Caco-2 (cell line): Measurements from ENCODE around the gene HES1. TPM values are rescaled to one million over a fixed set of nuclear protein-coding genes. Genes with fewer than 3 reads are reported as not detected.

Experiments used
- BruUV-seq: library from RNA; stranded (reverse); fragments of 400-500 nt; replicated peaks from 2 replicates; lab custom pipeline; 2021; lab: Mats Ljungman, UMichigan
- CTCF ChIA-PET: fragments of 300-600 bp; sonication (Branson Sonifier 250); formaldehyde crosslinking; loops from one replicate; lab custom pipeline; 2022; ENCODE audit warnings: antibody characterized with exemption; lab: Charles Lee
- POLR2A ChIA-PET: fragments of 300-600 bp; sonication (Branson Sonifier 250); formaldehyde crosslinking; loops from one replicate; lab custom pipeline; 2022; ENCODE audit warnings: antibody characterized with exemption; lab: Charles Lee
- DNase-seq, 2 experiments: peaks; one replicate each; pipeline versions ENCODE4 v3.0.0 to v3.0.0-alpha.2; 2020 to 2022
- H3K27me3 ChIP-seq: replicated peaks from 2 replicates; pipeline ENCODE4 v1.6.0; 2011; ENCODE audit warnings: low read length; ENCODE audit not compliant: control insufficient read depth, insufficient read depth
- H3K36me3 ChIP-seq: 2 replicates; pipeline ENCODE4 v1.5.1; 2011; ENCODE audit warnings: low read length; ENCODE audit not compliant: control insufficient read depth, insufficient read depth
- H3K4me1 ChIP-seq: fragments of 250-450 bp; sonication (Bioruptor Pico); 2 replicates; pipeline ENCODE4 v1.5.1; 2020; ENCODE audit warnings: mild to moderate bottlenecking
- H3K4me3 ChIP-seq: 2 replicates; pipeline ENCODE4 v1.5.1; 2011; ENCODE audit warnings: low read depth, mild to moderate bottlenecking, control low read depth, low read length
- H3K9me3 ChIP-seq: fragments of 250-450 bp; sonication (Bioruptor Pico); 2 replicates; pipeline ENCODE4 v1.5.1; 2020; ENCODE audit warnings: mild to moderate bottlenecking, moderate library complexity
- H3K27ac Mint-ChIP-seq: one replicate; pipeline ENCODE4 v1.8.0; 2022; ENCODE audit warnings: mixed read lengths; ENCODE audit not compliant: unreplicated experiment
- H3K27me3 Mint-ChIP-seq: one replicate; pipeline ENCODE4 v1.8.0; 2022; ENCODE audit warnings: mixed read lengths; ENCODE audit not compliant: insufficient read depth, unreplicated experiment
- H3K36me3 Mint-ChIP-seq: one replicate; pipeline ENCODE4 v1.8.0; 2022; ENCODE audit warnings: mild to moderate bottlenecking, mixed read lengths; ENCODE audit not compliant: insufficient read depth, unreplicated experiment
- H3K4me1 Mint-ChIP-seq: one replicate; pipeline ENCODE4 v1.8.0; 2022; ENCODE audit warnings: low read depth, mixed read lengths; ENCODE audit not compliant: unreplicated experiment
- H3K4me3 Mint-ChIP-seq: one replicate; pipeline ENCODE4 v1.8.0; 2022; ENCODE audit warnings: mild to moderate bottlenecking, moderate library complexity, mixed read lengths; ENCODE audit not compliant: unreplicated experiment
- H3K9me3 Mint-ChIP-seq: one replicate; pipeline ENCODE4 v1.8.0; 2022; ENCODE audit warnings: mixed read lengths; ENCODE audit not compliant: unreplicated experiment
- intact Hi-C: fragments of 100-400 bp; cut with micrococcal nuclease; formaldehyde crosslinking; loops from one replicate; pipeline ENCODE4 v1.10.0; 2022; ENCODE audit not compliant: unreplicated experiment
- total RNA-seq: library from RNA; stranded (reverse); gene quantifications from 2 replicates; pipeline ENCODE4 v1.2.3, GENCODE V29; 2022
- TF ChIP-seq, protein P1 (sequence below), 2 experiments: fragments of 200-600 bp in 1 of 2; IDR thresholded peaks; 1 replicate in 1 of 2; 2 replicates in 1 of 2; pipeline versions ENCODE4 v1.5.1 to v1.8.0; 2011 to 2022; ENCODE audit warnings: antibody characterized with exemption in 1 of 2, control low read depth in 1 of 2, inconsistent platforms in 1 of 2, low read depth in 1 of 2, low read length in 1 of 2, mild to moderate bottlenecking in 1 of 2, moderate library complexity in 1 of 2; ENCODE audit not compliant: insufficient read depth in 1 of 2, severe bottlenecking in 1 of 2, unreplicated experiment in 1 of 2

Gene HES1
- total RNA-seq, 1 experiment from 2014 or later, result 123 TPM

DNA sequence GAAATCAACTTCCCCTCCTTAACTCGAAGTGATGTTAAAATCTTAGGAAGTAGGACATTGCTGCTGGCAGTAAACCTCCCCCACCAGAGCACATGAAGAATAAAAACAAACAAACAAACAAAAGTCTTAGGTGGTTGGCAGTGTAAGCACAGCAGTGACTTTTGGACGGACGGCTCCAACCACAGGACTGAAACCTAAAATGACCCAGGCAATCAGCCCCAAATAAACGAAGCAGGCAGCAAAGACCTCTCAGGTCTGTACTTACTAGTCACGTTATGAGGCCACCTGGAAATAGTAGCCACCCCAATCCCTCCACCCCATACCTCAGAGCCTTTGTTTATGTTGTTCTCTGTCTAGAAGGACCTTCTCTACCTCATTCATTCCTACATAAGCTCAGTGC lies 33.5 kb upstream of the HES1 start:
- H3K36me3 ChIP-seq, result no peaks in the 10 kb centered on the region
- intact Hi-C loops, result no loop called here
- H3K36me3 Mint-ChIP-seq, result no peaks in the 10 kb centered on the region
- no peaks in the 10 kb centered on the region for H3K27me3 Mint-ChIP-seq
- H3K27ac Mint-ChIP-seq, result peak overlapping the region; percentile 35
- BruUV-seq, result no TSS peak
- H3K27me3 ChIP-seq, result no peaks in the 10 kb centered on the region
- POLR2A ChIA-PET, result interaction anchor here (1.3 kb wide), 1 partner anchor 33 kb away, joined by 10 read pairs; the partner anchor contains the start of gene HES1
- no peaks in the 10 kb centered on the region for H3K9me3 Mint-ChIP-seq
- no peaks in the 10 kb centered on the region for H3K9me3 ChIP-seq
- no peak overlapping the region for H3K4me3 Mint-ChIP-seq
- H3K4me3 ChIP-seq, result no peak overlapping the region
- peaks cover 63% of the 10 kb centered on the region for H3K4me1 ChIP-seq
- TF ChIP-seq, protein P1, sequence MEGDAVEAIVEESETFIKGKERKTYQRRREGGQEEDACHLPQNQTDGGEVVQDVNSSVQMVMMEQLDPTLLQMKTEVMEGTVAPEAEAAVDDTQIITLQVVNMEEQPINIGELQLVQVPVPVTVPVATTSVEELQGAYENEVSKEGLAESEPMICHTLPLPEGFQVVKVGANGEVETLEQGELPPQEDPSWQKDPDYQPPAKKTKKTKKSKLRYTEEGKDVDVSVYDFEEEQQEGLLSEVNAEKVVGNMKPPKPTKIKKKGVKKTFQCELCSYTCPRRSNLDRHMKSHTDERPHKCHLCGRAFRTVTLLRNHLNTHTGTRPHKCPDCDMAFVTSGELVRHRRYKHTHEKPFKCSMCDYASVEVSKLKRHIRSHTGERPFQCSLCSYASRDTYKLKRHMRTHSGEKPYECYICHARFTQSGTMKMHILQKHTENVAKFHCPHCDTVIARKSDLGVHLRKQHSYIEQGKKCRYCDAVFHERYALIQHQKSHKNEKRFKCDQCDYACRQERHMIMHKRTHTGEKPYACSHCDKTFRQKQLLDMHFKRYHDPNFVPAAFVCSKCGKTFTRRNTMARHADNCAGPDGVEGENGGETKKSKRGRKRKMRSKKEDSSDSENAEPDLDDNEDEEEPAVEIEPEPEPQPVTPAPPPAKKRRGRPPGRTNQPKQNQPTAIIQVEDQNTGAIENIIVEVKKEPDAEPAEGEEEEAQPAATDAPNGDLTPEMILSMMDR (IDR thresholded peaks at IDR 0.05; ENCODE audit: insufficient read depth in 1 of 2, low read depth in 1 of 2, low read length in 1 of 2, severe bottlenecking in 1 of 2, unreplicated experiment in 1 of 2), result no peak
- CTCF ChIA-PET, result no interaction called here
- peaks cover 72% of the 10 kb centered on the region for H3K4me1 Mint-ChIP-seq
- DNase-seq, result no peak

DNA sequence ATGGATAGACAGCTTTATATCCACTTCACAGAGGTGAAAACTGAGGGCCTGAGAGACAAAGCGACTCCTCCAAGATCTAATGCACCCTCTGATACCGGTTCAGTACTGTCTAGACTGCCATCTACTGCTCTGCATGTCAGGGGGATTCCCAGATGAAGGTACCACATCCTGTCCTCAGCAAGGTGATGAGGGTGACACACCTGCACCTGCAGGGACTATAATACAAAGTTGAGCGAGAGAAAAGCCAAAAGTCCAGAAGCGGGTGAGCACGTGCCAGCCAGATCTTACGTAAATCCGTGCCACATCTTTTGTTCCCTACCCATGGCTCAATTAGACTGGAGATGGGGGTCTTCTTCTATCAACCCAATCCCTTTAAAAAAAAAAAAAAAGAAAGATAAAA lies 32.4 kb upstream of the HES1 start:
- H3K9me3 Mint-ChIP-seq, result no peaks in the 10 kb centered on the region
- CTCF ChIA-PET, result interaction anchor here (0.6 kb wide), 2 partner anchors 133 to 231 kb away, joined by 3 read pairs; no protein-coding TSS in a partner anchor

DNA sequence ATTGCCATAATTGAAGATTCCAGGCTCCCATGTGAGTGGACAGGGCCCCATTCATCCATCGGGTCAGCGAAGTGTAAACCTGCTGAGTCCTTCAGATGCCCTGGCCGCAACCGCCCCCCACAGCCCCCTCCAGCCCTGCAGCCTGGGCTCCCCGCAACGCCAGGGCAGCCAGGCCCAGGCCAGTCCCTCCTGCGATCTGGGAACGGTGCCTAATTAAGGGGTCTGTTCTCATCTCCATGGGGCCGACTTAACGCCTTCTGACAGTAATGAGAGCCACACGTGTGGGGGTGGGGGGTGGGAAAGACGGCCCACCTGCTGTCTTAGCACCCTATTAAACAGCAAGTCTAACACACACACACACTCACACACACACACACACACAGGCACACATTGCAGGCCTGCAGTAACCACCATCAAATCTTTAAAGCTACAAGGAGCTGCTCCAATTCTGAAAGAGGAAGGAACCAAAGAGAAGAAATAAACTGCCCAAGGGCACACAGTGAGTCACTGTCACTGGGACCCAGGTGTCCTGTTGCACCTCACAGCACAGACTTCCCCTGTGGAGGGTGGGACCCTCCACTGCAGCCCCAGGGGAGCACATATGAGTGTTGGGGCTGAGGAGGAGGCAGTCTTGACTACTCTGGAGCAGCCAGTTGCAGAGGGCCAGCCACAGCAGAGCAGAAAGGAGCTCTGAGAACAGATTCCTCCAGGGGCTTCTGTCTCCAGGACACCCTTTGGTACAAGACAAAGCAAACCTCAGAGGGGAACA lies 31.8 kb upstream of the HES1 start:
- no peaks in the 10 kb centered on the region for H3K36me3 ChIP-seq
- CTCF ChIA-PET, result interaction anchor here (0.6 kb wide), 1 partner anchor 134 kb away, joined by 3 read pairs; no protein-coding TSS in a partner anchor
- H3K9me3 Mint-ChIP-seq, result no peaks in the 10 kb centered on the region
- peaks cover 53% of the 10 kb centered on the region for H3K4me1 ChIP-seq
- H3K4me3 Mint-ChIP-seq, result no peak overlapping the region
- H3K4me3 ChIP-seq, result no peak overlapping the region
- H3K4me1 Mint-ChIP-seq, result peaks cover 69% of the 10 kb centered on the region
- DNase-seq, result no peak
- intact Hi-C loops, result no loop called here
- H3K36me3 Mint-ChIP-seq, result no peaks in the 10 kb centered on the region
- H3K27me3 ChIP-seq, result no peaks in the 10 kb centered on the region
- POLR2A ChIA-PET, result interaction anchor here (0.6 to 1.0 kb wide), 3 partner anchors 9 to 193 kb away, joined by 3 to 5 read pairs (median 4); no protein-coding TSS in a partner anchor
- TF ChIP-seq, protein P1 (IDR thresholded peaks at IDR 0.05; ENCODE audit: insufficient read depth in 1 of 2, low read depth in 1 of 2, low read length in 1 of 2, severe bottlenecking in 1 of 2, unreplicated experiment in 1 of 2), result no peak
- H3K9me3 ChIP-seq, result no peaks in the 10 kb centered on the region
- H3K27ac Mint-ChIP-seq, result no peak overlapping the region
- H3K27me3 Mint-ChIP-seq, result no peaks in the 10 kb centered on the region
- no TSS peak for BruUV-seq

More for the DNA sequence above, 32.4 kb upstream of the HES1 start:
- Mint-ChIP-seq H3K36me3 (no peaks in the 10 kb centered on the region), H3K27me3 (no peaks in the 10 kb centered on the region), H3K4me1 (peaks cover 73% of the 10 kb centered on the region), H3K4me3 (no peak overlapping the region), H3K27ac (no peak overlapping the region)
- no peaks in the 10 kb centered on the region for H3K27me3 ChIP-seq
- POLR2A ChIA-PET, result no interaction called here
- no TSS peak for BruUV-seq
- TF ChIP-seq, protein P1 (IDR thresholded peaks at IDR 0.05; ENCODE audit: insufficient read depth in 1 of 2, low read depth in 1 of 2, low read length in 1 of 2, severe bottlenecking in 1 of 2, unreplicated experiment in 1 of 2), result no peak
- peaks cover 53% of the 10 kb centered on the region for H3K4me1 ChIP-seq
- no peak overlapping the region for H3K4me3 ChIP-seq
- intact Hi-C loops, result no loop called here
- H3K9me3 ChIP-seq, result no peaks in the 10 kb centered on the region
- H3K36me3 ChIP-seq, result no peaks in the 10 kb centered on the region
- no peak for DNase-seq
